SK-N-SH treated with all-trans-retinoic acid at 6 μM for 48 hours (cell line): Measurements from ENCODE around the gene SLC15A1.

ENCODE experiments used
- ATAC-seq: fragments of 200-7000 bp; cut with Tn5 transposase; 3 replicates; pipeline ENCODE4 v1.9.1; 2020; ENCODE audit warnings: mild to moderate bottlenecking, moderate library complexity
- BACH2 ChIP-seq: fragments of 250-450 bp; sonication (Bioruptor Pico); IDR thresholded peaks from 2 replicates; pipeline ENCODE4 v1.9.0; 2021; ENCODE audit warnings: mild to moderate bottlenecking, borderline replicate concordance
- CSDC2 ChIP-seq: fragments of 250-450 bp; sonication (Bioruptor Pico); IDR thresholded peaks from 2 replicates; pipeline ENCODE4 v1.5.0; 2020; ENCODE audit warnings: mild to moderate bottlenecking, moderate library complexity
- ESRRG ChIP-seq: fragments of 250-450 bp; sonication (Bioruptor Pico); IDR thresholded peaks from 2 replicates; pipeline ENCODE4 v1.6.1; 2021; ENCODE audit warnings: mild to moderate bottlenecking
- GLIS3 ChIP-seq: fragments of 250-450 bp; sonication (Bioruptor Pico); IDR thresholded peaks from 2 replicates; pipeline ENCODE4 v1.5.0; 2020; ENCODE audit warnings: mild to moderate bottlenecking, moderate library complexity
- ISL1 ChIP-seq: fragments of 250-450 bp; sonication (Bioruptor Pico); IDR thresholded peaks from 2 replicates; pipeline ENCODE4 v2.1.2; 2022; ENCODE audit warnings: mild to moderate bottlenecking, moderate library complexity
- OSR1 ChIP-seq: fragments of 250-450 bp; sonication (Bioruptor Pico); IDR thresholded peaks from 2 replicates; pipeline ENCODE4 v1.8.0; 2022; ENCODE audit warnings: moderate library complexity, mild to moderate bottlenecking, inconsistent platforms
- PPARA ChIP-seq: fragments of 250-450 bp; sonication (Bioruptor Pico); IDR thresholded peaks from 2 replicates; pipeline ENCODE4 v1.5.0; 2020; ENCODE audit warnings: mild to moderate bottlenecking, borderline replicate concordance
- RARB ChIP-seq: fragments of 250-450 bp; sonication (Bioruptor Pico); IDR thresholded peaks from 2 replicates; pipeline ENCODE4 v1.8.0; 2021; ENCODE audit warnings: mild to moderate bottlenecking, moderate library complexity
- TCF4 ChIP-seq: fragments of 250-450 bp; sonication (Bioruptor Pico); IDR thresholded peaks from 2 replicates; pipeline ENCODE4 v1.8.0; 2021; ENCODE audit warnings: mild to moderate bottlenecking, moderate library complexity, borderline replicate concordance
- TOX ChIP-seq: fragments of 250-450 bp; sonication (Bioruptor Pico); IDR thresholded peaks from 2 replicates; pipeline ENCODE4 v1.8.0; 2021; ENCODE audit warnings: mild to moderate bottlenecking, moderate library complexity, borderline replicate concordance
- ZC3H10 ChIP-seq: fragments of 250-450 bp; sonication (Bioruptor Pico); IDR thresholded peaks from 2 replicates; pipeline ENCODE4 v1.5.1; 2021; ENCODE audit warnings: mild to moderate bottlenecking, moderate library complexity
- ZFP30 ChIP-seq: fragments of 450-650 bp; formaldehyde crosslinking; IDR thresholded peaks from 2 replicates; pipeline ENCODE4 v1.5.0; 2022; ENCODE audit warnings: mild to moderate bottlenecking, moderate library complexity
- ZNF565 ChIP-seq: fragments of 450-650 bp; formaldehyde crosslinking; conservative IDR thresholded peaks from 2 replicates; pipeline ENCODE4 v1.5.0; 2020; ENCODE audit warnings: low read depth, mild to moderate bottlenecking, moderate library complexity
- ZNF70 ChIP-seq: fragments of 450-650 bp; formaldehyde crosslinking; IDR thresholded peaks from 2 replicates; pipeline ENCODE4 v1.5.0; 2020; ENCODE audit warnings: mild to moderate bottlenecking, moderate library complexity
- ZNF8 ChIP-seq: fragments of 450-650 bp; formaldehyde crosslinking; IDR thresholded peaks from 2 replicates; pipeline ENCODE4 v1.5.0; 2020; ENCODE audit warnings: mild to moderate bottlenecking, moderate library complexity
- TF ChIP-seq, protein P1 (sequence below): fragments of 250-450 bp; sonication (Bioruptor Pico); IDR thresholded peaks from 2 replicates; pipeline ENCODE4 v1.8.0; 2021; ENCODE audit warnings: low read depth, mild to moderate bottlenecking, moderate library complexity, borderline replicate concordance
- TF ChIP-seq, protein P2 (sequence below): fragments of 250-450 bp; sonication (Bioruptor Pico); IDR thresholded peaks from 2 replicates; pipeline ENCODE4 v1.5.1; 2020; ENCODE audit warnings: low read depth, mild to moderate bottlenecking, moderate library complexity
- TF ChIP-seq, protein P3 (sequence below): fragments of 250-450 bp; sonication (Bioruptor Pico); IDR thresholded peaks from 2 replicates; pipeline ENCODE4 v1.5.0; 2020; ENCODE audit warnings: mild to moderate bottlenecking, moderate library complexity
- TF ChIP-seq, protein P4 (sequence below): fragments of 250-450 bp; sonication (Bioruptor Pico); IDR thresholded peaks from 2 replicates; pipeline ENCODE4 v1.8.0; 2020; ENCODE audit warnings: mild to moderate bottlenecking, moderate library complexity, borderline replicate concordance
- TF ChIP-seq, protein P5 (sequence below): fragments of 250-450 bp; sonication (Bioruptor Pico); IDR thresholded peaks from 2 replicates; pipeline ENCODE4 v1.5.1; 2021; ENCODE audit warnings: mild to moderate bottlenecking, moderate library complexity

Gene SLC15A1

DNA sequence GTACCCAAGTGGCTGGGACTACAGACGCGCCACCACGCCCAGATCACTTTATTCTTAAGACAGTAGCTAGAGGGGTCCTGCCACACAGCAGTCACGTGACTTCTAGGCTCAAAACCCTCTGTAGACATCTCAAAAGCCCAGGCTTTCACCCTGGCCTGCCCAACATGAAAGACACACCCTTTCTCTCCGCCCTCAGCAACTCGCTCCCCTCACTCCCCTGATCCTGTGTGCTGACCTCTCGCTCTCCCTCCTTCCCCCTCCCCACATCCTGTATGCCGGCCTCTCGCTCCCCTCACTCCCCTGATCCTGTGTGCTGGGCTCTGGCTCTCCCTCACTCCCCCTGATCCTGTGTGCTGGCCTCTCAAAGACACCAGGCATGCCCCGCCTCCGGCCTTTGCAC is 77.4 kb downstream of the SLC15A1 start (continued):
- TF ChIP-seq, protein P1, sequence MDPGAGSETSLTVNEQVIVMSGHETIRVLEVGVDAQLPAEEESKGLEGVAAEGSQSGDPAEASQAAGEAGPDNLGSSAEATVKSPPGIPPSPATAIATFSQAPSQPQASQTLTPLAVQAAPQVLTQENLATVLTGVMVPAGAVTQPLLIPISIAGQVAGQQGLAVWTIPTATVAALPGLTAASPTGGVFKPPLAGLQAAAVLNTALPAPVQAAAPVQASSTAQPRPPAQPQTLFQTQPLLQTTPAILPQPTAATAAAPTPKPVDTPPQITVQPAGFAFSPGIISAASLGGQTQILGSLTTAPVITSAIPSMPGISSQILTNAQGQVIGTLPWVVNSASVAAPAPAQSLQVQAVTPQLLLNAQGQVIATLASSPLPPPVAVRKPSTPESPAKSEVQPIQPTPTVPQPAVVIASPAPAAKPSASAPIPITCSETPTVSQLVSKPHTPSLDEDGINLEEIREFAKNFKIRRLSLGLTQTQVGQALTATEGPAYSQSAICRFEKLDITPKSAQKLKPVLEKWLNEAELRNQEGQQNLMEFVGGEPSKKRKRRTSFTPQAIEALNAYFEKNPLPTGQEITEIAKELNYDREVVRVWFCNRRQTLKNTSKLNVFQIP (CRISPR knock-in tag), result no peak
- TF ChIP-seq, all 23 proteins: peak for 0

DNA sequence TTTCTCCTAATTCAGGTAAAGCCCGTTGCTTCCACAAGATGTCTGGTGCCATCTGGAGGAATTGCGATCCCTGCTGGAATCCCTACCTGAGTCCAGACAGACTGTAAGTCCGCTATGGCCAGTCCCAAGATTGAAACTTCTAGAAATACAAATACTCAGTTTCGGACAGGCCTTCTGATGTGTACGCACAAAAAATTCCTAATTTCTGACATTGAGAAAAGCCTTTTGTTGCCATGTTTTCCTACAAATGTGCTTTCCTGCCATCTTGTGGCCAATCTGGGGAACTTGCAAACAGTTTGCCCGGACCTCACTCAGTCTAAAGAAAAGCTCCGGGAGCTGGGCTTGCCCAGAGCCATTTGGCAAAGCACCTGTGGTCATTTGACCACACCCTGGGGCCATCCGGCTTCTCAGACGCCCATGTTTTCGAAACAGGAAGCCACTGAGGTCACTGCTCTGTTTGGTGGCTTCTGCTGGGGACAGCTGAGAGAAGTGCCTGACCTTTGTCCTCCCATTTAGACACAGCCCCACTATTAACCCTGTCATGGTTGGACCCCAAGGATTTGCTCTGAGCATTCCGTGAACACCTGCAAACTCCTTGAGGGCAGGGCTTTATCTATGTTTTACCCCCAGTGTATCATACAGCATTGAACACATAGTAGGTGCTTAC is 79.4 kb downstream of the SLC15A1 start:
- TF ChIP-seq, protein P2, sequence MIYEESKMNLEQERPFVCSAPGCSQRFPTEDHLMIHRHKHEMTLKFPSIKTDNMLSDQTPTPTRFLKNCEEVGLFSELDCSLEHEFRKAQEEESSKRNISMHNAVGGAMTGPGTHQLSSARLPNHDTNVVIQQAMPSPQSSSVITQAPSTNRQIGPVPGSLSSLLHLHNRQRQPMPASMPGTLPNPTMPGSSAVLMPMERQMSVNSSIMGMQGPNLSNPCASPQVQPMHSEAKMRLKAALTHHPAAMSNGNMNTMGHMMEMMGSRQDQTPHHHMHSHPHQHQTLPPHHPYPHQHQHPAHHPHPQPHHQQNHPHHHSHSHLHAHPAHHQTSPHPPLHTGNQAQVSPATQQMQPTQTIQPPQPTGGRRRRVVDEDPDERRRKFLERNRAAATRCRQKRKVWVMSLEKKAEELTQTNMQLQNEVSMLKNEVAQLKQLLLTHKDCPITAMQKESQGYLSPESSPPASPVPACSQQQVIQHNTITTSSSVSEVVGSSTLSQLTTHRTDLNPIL (CRISPR knock-in tag), result no peak
- TF ChIP-seq, protein P1 (CRISPR knock-in tag), result 0 out of 2 replicates have a peak, but pooled peaks have one; percentile 49
- peak; percentile 92 for ATAC-seq

DNA sequence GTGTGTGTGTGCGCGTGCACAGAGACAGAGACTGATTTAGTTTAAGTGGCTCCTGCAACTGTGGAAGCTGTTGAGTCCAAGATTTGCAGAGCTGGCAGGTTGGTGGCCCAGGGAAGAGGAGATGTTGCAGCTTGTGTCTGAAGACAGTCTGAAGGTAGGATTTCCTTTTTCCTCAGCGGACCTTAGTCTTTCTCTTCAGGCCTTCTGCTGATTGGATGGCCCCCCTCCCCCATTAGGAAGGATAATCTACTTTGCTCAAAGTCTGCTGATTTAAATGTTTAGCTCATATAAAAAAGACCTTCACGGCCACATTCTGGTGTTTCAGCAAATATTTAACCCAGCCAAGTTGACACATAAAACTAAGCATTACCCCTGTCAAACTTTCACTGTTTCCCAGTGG is 84.3 kb downstream of the SLC15A1 start:
- no peak for ATAC-seq
- no peak for TF ChIP-seq TCF4
- TF ChIP-seq ISL1 (CRISPR knock-in tag), result no peak
- TF ChIP-seq, protein P3, sequence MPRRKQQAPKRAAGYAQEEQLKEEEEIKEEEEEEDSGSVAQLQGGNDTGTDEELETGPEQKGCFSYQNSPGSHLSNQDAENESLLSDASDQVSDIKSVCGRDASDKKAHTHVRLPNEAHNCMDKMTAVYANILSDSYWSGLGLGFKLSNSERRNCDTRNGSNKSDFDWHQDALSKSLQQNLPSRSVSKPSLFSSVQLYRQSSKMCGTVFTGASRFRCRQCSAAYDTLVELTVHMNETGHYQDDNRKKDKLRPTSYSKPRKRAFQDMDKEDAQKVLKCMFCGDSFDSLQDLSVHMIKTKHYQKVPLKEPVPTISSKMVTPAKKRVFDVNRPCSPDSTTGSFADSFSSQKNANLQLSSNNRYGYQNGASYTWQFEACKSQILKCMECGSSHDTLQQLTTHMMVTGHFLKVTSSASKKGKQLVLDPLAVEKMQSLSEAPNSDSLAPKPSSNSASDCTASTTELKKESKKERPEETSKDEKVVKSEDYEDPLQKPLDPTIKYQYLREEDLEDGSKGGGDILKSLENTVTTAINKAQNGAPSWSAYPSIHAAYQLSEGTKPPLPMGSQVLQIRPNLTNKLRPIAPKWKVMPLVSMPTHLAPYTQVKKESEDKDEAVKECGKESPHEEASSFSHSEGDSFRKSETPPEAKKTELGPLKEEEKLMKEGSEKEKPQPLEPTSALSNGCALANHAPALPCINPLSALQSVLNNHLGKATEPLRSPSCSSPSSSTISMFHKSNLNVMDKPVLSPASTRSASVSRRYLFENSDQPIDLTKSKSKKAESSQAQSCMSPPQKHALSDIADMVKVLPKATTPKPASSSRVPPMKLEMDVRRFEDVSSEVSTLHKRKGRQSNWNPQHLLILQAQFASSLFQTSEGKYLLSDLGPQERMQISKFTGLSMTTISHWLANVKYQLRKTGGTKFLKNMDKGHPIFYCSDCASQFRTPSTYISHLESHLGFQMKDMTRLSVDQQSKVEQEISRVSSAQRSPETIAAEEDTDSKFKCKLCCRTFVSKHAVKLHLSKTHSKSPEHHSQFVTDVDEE (CRISPR knock-in tag), result no peak
- TF ChIP-seq, protein P4, sequence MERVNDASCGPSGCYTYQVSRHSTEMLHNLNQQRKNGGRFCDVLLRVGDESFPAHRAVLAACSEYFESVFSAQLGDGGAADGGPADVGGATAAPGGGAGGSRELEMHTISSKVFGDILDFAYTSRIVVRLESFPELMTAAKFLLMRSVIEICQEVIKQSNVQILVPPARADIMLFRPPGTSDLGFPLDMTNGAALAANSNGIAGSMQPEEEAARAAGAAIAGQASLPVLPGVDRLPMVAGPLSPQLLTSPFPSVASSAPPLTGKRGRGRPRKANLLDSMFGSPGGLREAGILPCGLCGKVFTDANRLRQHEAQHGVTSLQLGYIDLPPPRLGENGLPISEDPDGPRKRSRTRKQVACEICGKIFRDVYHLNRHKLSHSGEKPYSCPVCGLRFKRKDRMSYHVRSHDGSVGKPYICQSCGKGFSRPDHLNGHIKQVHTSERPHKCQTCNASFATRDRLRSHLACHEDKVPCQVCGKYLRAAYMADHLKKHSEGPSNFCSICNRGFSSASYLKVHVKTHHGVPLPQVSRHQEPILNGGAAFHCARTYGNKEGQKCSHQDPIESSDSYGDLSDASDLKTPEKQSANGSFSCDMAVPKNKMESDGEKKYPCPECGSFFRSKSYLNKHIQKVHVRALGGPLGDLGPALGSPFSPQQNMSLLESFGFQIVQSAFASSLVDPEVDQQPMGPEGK, result no peak
- TF ChIP-seq, protein P1 (CRISPR knock-in tag), result no peak
- no peak for TF ChIP-seq ZC3H10 (CRISPR knock-in tag)
- TF ChIP-seq, protein P5, sequence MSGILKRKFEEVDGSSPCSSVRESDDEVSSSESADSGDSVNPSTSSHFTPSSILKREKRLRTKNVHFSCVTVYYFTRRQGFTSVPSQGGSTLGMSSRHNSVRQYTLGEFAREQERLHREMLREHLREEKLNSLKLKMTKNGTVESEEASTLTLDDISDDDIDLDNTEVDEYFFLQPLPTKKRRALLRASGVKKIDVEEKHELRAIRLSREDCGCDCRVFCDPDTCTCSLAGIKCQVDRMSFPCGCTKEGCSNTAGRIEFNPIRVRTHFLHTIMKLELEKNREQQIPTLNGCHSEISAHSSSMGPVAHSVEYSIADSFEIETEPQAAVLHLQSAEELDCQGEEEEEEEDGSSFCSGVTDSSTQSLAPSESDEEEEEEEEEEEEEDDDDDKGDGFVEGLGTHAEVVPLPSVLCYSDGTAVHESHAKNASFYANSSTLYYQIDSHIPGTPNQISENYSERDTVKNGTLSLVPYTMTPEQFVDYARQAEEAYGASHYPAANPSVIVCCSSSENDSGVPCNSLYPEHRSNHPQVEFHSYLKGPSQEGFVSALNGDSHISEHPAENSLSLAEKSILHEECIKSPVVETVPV (CRISPR knock-in tag), result no peak
- TF ChIP-seq OSR1 (CRISPR knock-in tag), result no peak
- no peak for TF ChIP-seq ZFP30 (CRISPR knock-in tag)
- TF ChIP-seq CSDC2 (CRISPR knock-in tag), result no peak
- no peak for TF ChIP-seq GLIS3 (CRISPR knock-in tag)
- TF ChIP-seq, protein P2 (CRISPR knock-in tag), result no peak
- no peak for TF ChIP-seq TOX (CRISPR knock-in tag)
- TF ChIP-seq PPARA (CRISPR knock-in tag), result no peak
- no peak for TF ChIP-seq ZNF8
- no peak for TF ChIP-seq ESRRG (CRISPR knock-in tag)
- TF ChIP-seq ZNF565 (CRISPR knock-in tag), result no peak
- no peak for TF ChIP-seq BACH2 (CRISPR knock-in tag)
- no peak for TF ChIP-seq RARB (CRISPR knock-in tag)
- no peak for TF ChIP-seq ZNF70 (CRISPR knock-in tag)
